Activated CD8-positive, alpha-beta memory T cell treated with anti-CD3 and anti-CD28 coated beads for 48 hours (primary cell): Measurements from ENCODE around the gene CD9.

Experiments
- DNase-seq, 3 experiments: peaks; one replicate each; pipeline ENCODE4 v3.0.0-alpha.2; 2020; ENCODE audit warnings: low read depth in 2 of 3, low spot score in 2 of 3

The CD9 gene

GRCh38 chr12:6236641-6236940, 36.4 kb downstream of the CD9 start:
- DNase-seq = no peak

DNA sequence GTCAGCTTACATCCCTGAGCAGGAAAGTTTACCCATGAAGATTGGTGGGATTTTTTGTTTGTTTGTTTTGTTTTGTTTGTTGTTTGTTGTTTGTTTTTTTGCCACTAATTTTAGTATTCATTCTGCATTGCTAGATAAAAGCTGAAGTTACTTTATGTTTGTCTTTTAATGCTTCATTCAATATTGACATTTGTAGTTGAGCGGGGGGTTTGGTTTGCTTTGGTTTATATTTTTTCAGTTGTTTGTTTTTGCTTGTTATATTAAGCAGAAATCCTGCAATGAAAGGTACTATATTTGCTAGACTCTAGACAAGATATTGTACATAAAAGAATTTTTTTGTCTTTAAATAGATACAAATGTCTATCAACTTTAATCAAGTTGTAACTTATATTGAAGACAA, 37.6 kb downstream of the CD9 start:
- no peak for DNase-seq

GRCh38 chr12:6238875-6239274, 38.7 kb downstream of the CD9 start:
- no peak for DNase-seq

- no peak for DNase-seq
Observed at GRCh38 chr12:6241495-6241894, 41.3 kb downstream of the CD9 start.

GRCh38 chr12:6249580-6249979, 49.4 kb downstream of the CD9 start:
- no peak for DNase-seq

GRCh38 chr12:6250343-6250742, 50.1 kb downstream of the CD9 start:
- DNase-seq = no peak

GRCh38 chr12:6253278-6253677, 53.1 kb downstream of the CD9 start:
- no peak for DNase-seq

GRCh38 chr12:6254491-6254890, 54.3 kb downstream of the CD9 start:
- DNase-seq = no peak

GRCh38 chr12:6257007-6257406, 56.8 kb downstream of the CD9 start:
- no peak for DNase-seq

GRCh38 chr12:6262211-6262610, 62.0 kb downstream of the CD9 start:
- no peak for DNase-seq

GRCh38 chr12:6262623-6263022, 62.4 kb downstream of the CD9 start:
- no peak for DNase-seq

DNA sequence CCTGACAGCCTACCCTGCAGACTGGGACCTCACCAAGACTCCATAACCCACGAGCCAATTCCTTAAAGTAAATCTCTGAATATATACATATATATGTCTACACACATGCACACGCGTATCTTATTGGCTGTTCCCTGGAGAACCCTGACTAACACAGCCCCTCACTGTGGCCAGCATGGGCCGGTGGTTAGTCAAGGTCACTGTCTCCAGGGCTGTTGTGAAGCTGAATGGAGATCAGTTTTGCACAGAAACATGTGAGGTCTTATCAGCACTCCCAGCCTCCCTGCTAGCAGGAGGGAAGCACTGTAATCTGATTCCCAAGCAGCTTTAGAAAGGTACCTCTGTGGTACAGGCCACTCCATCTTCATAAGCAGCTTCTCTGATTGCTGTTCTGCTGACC, 63.7 kb downstream of the CD9 start:
- DNase-seq = no peak

DNA sequence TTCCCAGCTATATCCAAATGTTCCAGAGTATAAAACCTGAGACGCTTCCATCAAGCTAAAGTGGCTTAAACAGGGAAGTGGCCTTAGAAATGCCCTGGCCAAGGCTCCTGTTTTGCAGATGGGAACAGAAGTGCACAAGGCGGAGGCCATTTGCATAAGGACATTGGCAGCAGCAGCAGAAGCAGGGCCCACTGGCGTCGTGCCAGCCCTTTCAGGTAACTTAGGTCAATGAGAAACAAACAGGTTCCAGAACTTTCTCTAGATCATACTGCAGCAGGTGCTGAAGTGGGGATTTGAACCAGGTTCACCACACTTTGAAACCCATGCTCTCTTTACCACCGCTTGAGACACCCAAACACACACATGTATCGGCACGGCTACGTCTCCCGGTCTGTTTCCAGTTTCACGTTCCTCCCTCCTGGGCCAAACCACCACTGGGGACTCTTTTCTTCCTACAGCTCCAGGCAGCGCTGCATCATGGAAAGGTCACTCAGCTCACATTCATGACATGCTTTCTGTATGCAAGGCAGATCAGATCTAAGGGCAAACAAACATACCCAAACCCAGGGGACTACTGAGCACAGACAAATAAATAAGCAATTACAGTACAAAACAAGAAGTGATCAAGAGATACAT, 64.3 kb downstream of the CD9 start:
- DNase-seq = no peak

GRCh38 chr12:6265038-6265405, 64.8 kb downstream of the CD9 start:
- DNase-seq = no peak

- no peak for DNase-seq
Observed at GRCh38 chr12:6266541-6266966, 66.4 kb downstream of the CD9 start.

DNA sequence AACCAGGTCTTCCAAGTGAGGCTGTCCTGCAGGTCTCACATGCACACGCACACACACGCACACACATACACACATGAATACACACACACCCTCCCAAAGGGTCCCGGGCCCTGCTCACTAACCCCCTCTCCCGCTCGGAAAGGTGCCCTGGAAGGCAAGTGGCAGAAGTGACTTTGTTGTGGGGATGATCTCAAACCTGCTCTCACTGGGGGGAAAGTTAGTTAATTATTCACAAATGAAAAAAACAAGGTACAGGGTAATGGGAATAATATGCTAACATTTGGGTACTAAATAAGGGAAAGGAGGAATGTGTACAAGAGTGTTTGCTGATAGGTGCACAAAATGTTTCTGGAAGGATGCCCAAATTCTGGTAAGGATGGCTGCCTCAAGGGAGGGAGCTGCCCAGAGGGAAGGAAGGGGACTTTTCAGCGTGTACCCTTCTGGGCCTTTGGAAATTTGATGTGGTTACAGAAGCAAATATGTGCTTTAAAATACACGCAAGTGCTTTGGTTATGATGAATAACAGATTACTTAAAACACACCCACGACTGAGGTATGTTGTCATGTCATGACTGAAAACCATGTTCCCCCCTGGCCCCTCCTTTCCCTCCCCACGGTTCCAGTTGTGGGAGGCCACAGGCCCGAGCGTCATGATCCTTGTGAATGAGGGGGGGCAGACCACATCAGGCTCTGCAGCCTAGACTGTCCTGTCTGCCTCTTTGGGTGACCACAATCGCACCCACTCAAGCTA, 66.9 kb downstream of the CD9 start:
- peak in 2 of 3 experiments; percentile 49 to 59 for DNase-seq

GRCh38 chr12:6268484-6269157, 68.4 kb downstream of the CD9 start:
- DNase-seq = no peak

DNA sequence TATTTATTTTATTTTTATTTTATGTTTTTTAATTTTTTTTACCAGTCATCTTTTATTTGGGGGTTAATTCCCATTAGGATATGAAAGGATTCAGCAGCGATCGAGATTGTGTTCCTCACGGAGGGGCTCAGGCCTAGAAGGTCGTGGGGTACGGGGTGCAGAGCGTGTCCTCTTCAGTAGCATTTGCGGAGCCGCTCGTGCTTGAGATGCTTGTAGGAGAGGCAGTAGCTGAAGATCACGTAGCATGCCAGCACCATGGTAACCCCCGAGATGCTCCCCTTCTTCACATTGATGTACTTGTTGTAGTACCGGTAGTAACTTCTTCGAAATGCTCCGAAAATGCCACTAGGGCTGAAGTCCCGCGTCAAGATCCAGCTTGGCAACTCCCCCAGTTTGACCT, 69.8 kb downstream of the CD9 start:
- DNase-seq = no peak

DNA sequence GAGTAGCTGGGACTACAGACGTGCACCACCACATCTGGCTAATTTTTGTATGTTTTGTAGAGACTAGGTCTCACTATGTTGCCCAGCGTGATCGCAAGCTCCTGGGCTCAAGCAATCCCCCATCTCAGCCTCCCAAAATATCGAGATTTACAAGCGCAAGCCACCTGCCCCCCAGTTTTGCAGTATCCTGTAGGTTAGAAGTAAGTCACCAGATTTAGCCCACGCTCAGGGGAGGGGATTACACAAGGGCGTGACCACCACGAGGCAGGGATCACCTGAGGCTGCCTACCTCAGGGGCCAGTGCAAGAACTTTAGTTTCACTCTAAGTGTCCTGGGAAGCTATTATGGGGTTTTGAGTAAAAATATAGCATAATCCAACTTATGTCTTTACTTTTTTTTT, 71.1 kb downstream of the CD9 start:
- no peak for DNase-seq

DNA sequence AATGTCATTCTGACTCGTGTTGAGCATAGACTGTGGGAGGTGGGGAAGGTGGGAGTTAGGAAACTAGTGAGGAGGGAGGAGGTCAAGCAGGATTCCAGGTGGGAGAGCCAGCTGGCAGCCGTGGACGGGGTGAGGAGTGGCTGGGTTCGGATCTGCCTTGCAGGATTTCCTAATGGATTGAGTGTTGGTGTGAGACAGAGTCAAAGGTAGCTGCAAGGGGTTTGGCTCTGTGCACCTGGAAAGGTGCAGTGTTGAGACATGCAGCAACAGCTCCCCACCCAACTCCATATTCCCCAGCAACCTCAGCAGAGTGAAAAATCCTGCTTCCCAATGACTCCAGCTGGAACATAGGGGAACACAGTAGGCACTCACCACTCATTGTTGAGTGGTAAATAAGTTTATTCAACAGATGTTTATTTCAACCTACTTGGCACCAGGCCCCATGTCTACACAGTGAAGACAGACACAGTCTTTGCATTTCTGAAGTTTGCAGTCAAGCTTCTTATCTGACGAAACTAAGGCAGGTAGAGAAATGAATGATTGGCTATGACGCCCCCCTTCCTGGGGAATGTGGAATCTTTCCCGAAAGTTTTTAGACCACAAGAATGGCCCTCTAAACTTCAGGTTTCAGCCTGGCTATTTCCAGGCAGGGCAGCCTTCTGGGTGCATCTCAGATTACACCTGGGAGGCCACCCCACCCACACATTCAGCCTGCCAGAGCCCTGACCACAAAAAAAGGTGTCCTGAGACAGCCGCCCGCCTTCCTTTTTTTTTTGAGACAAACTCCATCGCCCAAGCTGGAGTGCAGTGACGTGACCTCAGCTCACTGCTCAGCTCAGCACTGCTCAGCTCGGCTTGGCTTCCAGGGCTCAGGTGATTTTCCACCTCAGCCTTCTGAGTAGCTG, 72.4 kb downstream of the CD9 start:
- no peak for DNase-seq

- DNase-seq = no peak
Observed at GRCh38 chr12:6273205-6273540, 73.0 kb downstream of the CD9 start.
